K562 (cell line): Measurements from ENCODE around the gene USP4. TPM values are rescaled to one million over a fixed set of nuclear protein-coding genes. Genes with fewer than 3 reads are reported as not detected.

ENCODE experiments used
- ATAC-seq: fragments of 200-7000 bp; cut with Tn5 transposase; 3 replicates; pipeline ENCODE4 v1.9.1; 2020; ENCODE audit warnings: moderate library complexity
- BruUV-seq: library from RNA; stranded (reverse); fragments of 400-500 nt; replicated peaks from 2 replicates; lab custom pipeline; 2021; lab: Mats Ljungman, UMichigan
- CTCF ChIA-PET: fragments of 300-600 bp; formaldehyde crosslinking; extraction: SDS; loops from one replicate; lab custom pipeline; 2021; ENCODE audit warnings: low intra/inter-chr PET ratio; lab: Yijun Ruan, JAX
- POLR2A ChIA-PET: fragments of 300-600, 350-650 bp; sonication (Branson Sonifier 250); formaldehyde crosslinking; extraction: SDS; loops from one replicate; lab custom pipeline; 2021; ENCODE audit warnings: antibody characterized with exemption, inconsistent platforms; lab: Yijun Ruan, JAX
- DNase-seq, 4 experiments: peaks; one replicate each; pipeline versions ENCODE4 v3.0.0 to v3.0.0-alpha.2; 2011 to 2018; ENCODE audit warnings: low spot score in 3 of 4, mixed read lengths in 3 of 4; ENCODE audit errors: extremely low read depth in 1 of 4
- FAIRE-seq: peaks from 2 replicates; lab custom pipeline; 2011; peaks lifted over from hg19 to GRCh38; lab: Jason Lieb, UNC
- H2AFZ ChIP-seq: 2 replicates; pipeline ENCODE4 v1.6.0; 2011; ENCODE audit warnings: low read depth, low read length, control low read depth, inconsistent platforms
- H3K27ac ChIP-seq: fragments of 200-600 bp; 3 replicates; pipeline ENCODE4 v1.8.0; 2011; ENCODE audit warnings: low read depth, mild to moderate bottlenecking, control low read depth, inconsistent platforms, low read length, moderate library complexity, mixed read lengths; ENCODE audit errors: extremely low read depth
- H3K27me3 ChIP-seq, 2 experiments: fragments of 300-600 bp in 1 of 2; 2 replicates in 1 of 2; 3 replicates in 1 of 2; pipeline versions ENCODE4 v1.6.0 to v1.8.0; 2011; ENCODE audit warnings: inconsistent platforms in 2 of 2, low read length in 2 of 2, mild to moderate bottlenecking in 1 of 2, mixed read lengths in 1 of 2, moderate library complexity in 1 of 2; ENCODE audit not compliant: control insufficient read depth in 2 of 2, insufficient read depth in 2 of 2
- H3K36me3 ChIP-seq: fragments of 300-600 bp; 3 replicates; pipeline ENCODE4 v1.8.0; 2011; ENCODE audit warnings: mild to moderate bottlenecking, low read length, inconsistent platforms; ENCODE audit not compliant: control insufficient read depth, insufficient read depth
- H3K4me1 ChIP-seq, 2 experiments: fragments of 200-600 bp in 1 of 2; replicated peaks in 1 of 2; 2 replicates in 1 of 2; 3 replicates in 1 of 2; pipeline versions ENCODE4 v1.5.1 to v1.8.0; 2011; ENCODE audit warnings: inconsistent platforms in 2 of 2, low read length in 2 of 2, mild to moderate bottlenecking in 1 of 2, mixed read lengths in 1 of 2, moderate library complexity in 1 of 2; ENCODE audit not compliant: control insufficient read depth in 2 of 2, insufficient read depth in 2 of 2
- H3K4me2 ChIP-seq: 2 replicates; pipeline ENCODE4 v1.6.1; 2011; ENCODE audit warnings: low read length, control low read depth, inconsistent platforms, mixed read lengths; ENCODE audit not compliant: insufficient read depth
- H3K4me3 ChIP-seq: fragments of 200-600 bp; sonication (generic), shearing (Covaris generic); 2 replicates; pipeline ENCODE4 v1.5.1; 2016; ENCODE audit warnings: control low read depth, inconsistent platforms
- H3K79me2 ChIP-seq: fragments of 200-600 bp; 3 replicates; pipeline ENCODE4 v1.8.0; 2011; ENCODE audit warnings: low read length, inconsistent platforms; ENCODE audit not compliant: control insufficient read depth, insufficient read depth
- H3K9ac ChIP-seq, 2 experiments: 2 replicates each; pipeline versions ENCODE4 v1.6.0 to v1.6.1; 2011; ENCODE audit warnings: low read depth in 2 of 2, low read length in 2 of 2, control low read depth in 1 of 2, inconsistent platforms in 1 of 2, mild to moderate bottlenecking in 1 of 2, mixed read lengths in 1 of 2; ENCODE audit not compliant: insufficient read depth in 1 of 2
- H3K9me1 ChIP-seq: one replicate; pipeline ENCODE4 v1.6.0; 2011; ENCODE audit warnings: inconsistent platforms, mild to moderate bottlenecking, low read length, moderate library complexity; ENCODE audit not compliant: control insufficient read depth, insufficient read depth
- H3K9me3 ChIP-seq: replicated peaks from 2 replicates; pipeline ENCODE4 v1.5.1; 2011; ENCODE audit warnings: low read depth, low read length, inconsistent platforms; ENCODE audit not compliant: control insufficient read depth, insufficient read depth
- H4K20me1 ChIP-seq: replicated peaks from 2 replicates; pipeline ENCODE4 v1.6.1; 2011; ENCODE audit warnings: low read length, inconsistent platforms, mixed read lengths; ENCODE audit not compliant: control insufficient read depth, insufficient read depth
- BCOR ChIP-seq: fragments of 450-650 bp; IDR thresholded peaks from 2 replicates; pipeline ENCODE4 v1.6.1; 2016
- EP300 ChIP-seq: IDR thresholded peaks from 2 replicates; pipeline ENCODE4 v1.6.1; 2012; ENCODE audit warnings: low read length, improper control_type of control experiment
- MYBL2 ChIP-seq, 2 experiments: fragments of 450-650 bp in 1 of 2; sonication (generic) in 1 of 2; formaldehyde crosslinking in 1 of 2; IDR thresholded peaks; 2 replicates each; pipeline versions ENCODE4 v1.6.1 to v1.8.1; 2017 to 2022; ENCODE audit warnings: borderline replicate concordance in 1 of 2, inconsistent platforms in 1 of 2, low read depth in 1 of 2, mild to moderate bottlenecking in 1 of 2, missing genetic modification reagents in 1 of 2, moderate library complexity in 1 of 2
- PCBP1 ChIP-seq: fragments of 200-400 bp; formaldehyde crosslinking; IDR thresholded peaks from 2 replicates; pipeline ENCODE4 v1.6.1; 2018; ENCODE audit warnings: mild to moderate bottlenecking, low read depth, low read length; ENCODE audit not compliant: poor library complexity, severe bottlenecking
- RFX5 ChIP-seq: IDR thresholded peaks from 2 replicates; pipeline ENCODE4 v1.6.1; 2011; ENCODE audit warnings: low read depth, mild to moderate bottlenecking, improper control_type of control experiment, low read length
- SIX5 ChIP-seq, 2 experiments: IDR thresholded peaks; 2 replicates each; pipeline ENCODE4 v1.6.1; 2011; ENCODE audit warnings: low read length in 2 of 2, borderline replicate concordance in 1 of 2, low read depth in 1 of 2, mild to moderate bottlenecking in 1 of 2, moderate library complexity in 1 of 2; ENCODE audit not compliant: insufficient read depth in 1 of 2
- SRSF7 ChIP-seq: fragments of 200-400 bp; formaldehyde crosslinking; optimal IDR thresholded peaks from 2 replicates; pipeline ENCODE3; 2017; ENCODE audit warnings: mild to moderate bottlenecking, low read depth, low read length
- TAL1 ChIP-seq: fragments of 450-650 bp; IDR thresholded peaks from 2 replicates; pipeline ENCODE4 v1.6.1; 2016; ENCODE audit warnings: mild to moderate bottlenecking
- TEAD2 ChIP-seq: fragments of 450-650 bp; IDR thresholded peaks from 2 replicates; pipeline ENCODE4 v1.6.1; 2016; ENCODE audit warnings: missing genetic modification characterization, control low read depth, missing compliant biosample characterization
- ZHX1 ChIP-seq: fragments of 150-350 bp; conservative IDR thresholded peaks from 2 replicates; pipeline ENCODE4 v1.6.1; 2014; ENCODE audit warnings: low read length
- ZNF512 ChIP-seq: IDR thresholded peaks from 2 replicates; pipeline ENCODE4 v1.6.1; 2016; ENCODE audit warnings: missing genetic modification characterization, missing compliant biosample characterization
- WGBS: fragments of 100-300 bp; shearing (Covaris generic); methylation state at CpG from one replicate; pipeline ENCODE4 v1.1.6; 2016; ENCODE audit warnings: low coverage, mixed read lengths; ENCODE audit not compliant: insufficient coverage; ENCODE audit errors: missing lambda C conversion rate; 5-methylcytosine and 5-hydroxymethylcytosine counted together
- in situ Hi-C: fragments of 300-500 bp; cut with MboI; formaldehyde crosslinking; loops from 4 replicates; pipeline ENCODE4 v1.15.0; 2018; ENCODE audit warnings: inconsistent platforms, mixed read lengths
- intact Hi-C: fragments of 100-400 bp; cut with micrococcal nuclease; formaldehyde crosslinking; loops from 2 replicates; pipeline ENCODE4 v1.14.2; 2022
- polyA plus RNA-seq, 8 experiments: library from polyadenylated mRNA; depleted of rRNA in 4 of 8; stranded (reverse) in 5 of 8; unstranded in 3 of 8; fragments of >200 nt; fragmentation: Nextera tagmentation in 2 of 8; fragmentation: Illumina TruSeq in 1 of 8; extraction: Ambion mirVana in 2 of 8; extraction: Trizol in 1 of 8; gene quantifications; 2 replicates each; pipeline versions ENCODE4 v1.2.1 to v1.2.3, GENCODE V29; 2011 to 2014; ENCODE audit warnings: inconsistent platforms in 1 of 8, missing spikeins in 1 of 8
- total RNA-seq, 7 experiments: library from RNA; depleted of rRNA in 6 of 7; stranded (reverse); fragments of >200 nt in 6 of 7; fragmentation: Illumina TruSeq in 2 of 7; extraction: Trizol in 2 of 7; gene quantifications; 2 replicates each; pipeline versions ENCODE4 v1.2.1 to v1.2.3, GENCODE V29; 2011 to 2021; ENCODE audit warnings: low replicate concordance in 1 of 7

The USP4 gene
- total and polyA plus RNA-seq, 9 of the 15 experiments (the other 6 are each of a cell fraction or from before 2014, with no cell fraction given): 11.8 to 40.4 (median 22.9) TPM

- no peak for TF ChIP-seq ZNF512 (tag)
These were observed 82.7 kb downstream of the USP4 start (continued) for GRCh38 chr3:49257187-49257586.

- DNase-seq (no peak), ATAC-seq (no peak), FAIRE-seq (no peak)
- H3K9ac ChIP-seq: no peak overlapping the region
- intact Hi-C loops: no loop called here
- no peaks in the 10 kb centered on the region for H3K9me1 ChIP-seq
- no peak overlapping the region for H3K4me3 ChIP-seq
- no peaks in the 10 kb centered on the region for H3K27me3 ChIP-seq
- in situ Hi-C loops: no loop called here
- no peak overlapping the region for H2AFZ ChIP-seq
- POLR2A ChIA-PET: interaction anchor here (1.9 kb wide), 1 partner anchor 12 kb away, joined by 8 read pairs; no protein-coding TSS in a partner anchor
- TF ChIP-seq SRSF7: no peak
- no peak for TF ChIP-seq ZHX1
- no peak for TF ChIP-seq PCBP1
- no peak for TF ChIP-seq RFX5
- TF ChIP-seq TEAD2: no peak
- TF ChIP-seq MYBL2 (IDR thresholded peaks at IDR 0.05; ENCODE audit: low read depth): no peak
- no peak for TF ChIP-seq MYBL2 (CRISPR knock-in tag; IDR thresholded peaks at IDR 0.05; ENCODE audit: borderline replicate concordance)
- TF ChIP-seq BCOR: no peak
- no peak for TF ChIP-seq TAL1
- TF ChIP-seq SIX5 (IDR thresholded peaks at IDR 0.05; ENCODE audit: borderline replicate concordance in 1 of 2, insufficient read depth in 1 of 2, low read depth in 1 of 2, low read length in 2 of 2): no peak
- no peak for TF ChIP-seq EP300
- CTCF ChIA-PET: no interaction called here
- no peaks in the 10 kb centered on the region; a peak in 1 of 5 replicates for H3K4me1 ChIP-seq
- BruUV-seq: no TSS peak
- H3K9me3 ChIP-seq: no peaks in the 10 kb centered on the region
- no peaks in the 10 kb centered on the region for H3K36me3 ChIP-seq
- H3K27ac ChIP-seq: no peak overlapping the region
- no peaks in the 10 kb centered on the region for H3K79me2 ChIP-seq
- H4K20me1 ChIP-seq: no peaks in the 10 kb centered on the region
- 33% methylated on average over 3 of the region's 6 CpGs for WGBS
- H3K4me2 ChIP-seq: no peak overlapping the region
These were observed 83.9 kb downstream of the USP4 start for GRCh38 chr3:49255718-49256511.
